H1 (cell line): Measurements from ENCODE around the gene MAGED2. TPM values are rescaled to one million over a fixed set of nuclear protein-coding genes. Genes with fewer than 3 reads are reported as not detected.

Experiments
- CTCF ChIA-PET: fragments of 300-600 bp; sonication (Branson Sonifier 250); formaldehyde crosslinking; loops from one replicate; lab custom pipeline; 2021; ENCODE audit not compliant: partially characterized antibody; lab: Charles Lee
- POLR2A ChIA-PET: fragments of 300-600 bp; sonication (Branson Sonifier 250); formaldehyde crosslinking; loops from one replicate; lab custom pipeline; 2021; ENCODE audit warnings: inconsistent platforms; ENCODE audit not compliant: partially characterized antibody; lab: Charles Lee
- DNase-seq, 2 experiments: peaks; one replicate each; pipeline versions ENCODE4 v3.0.0 to v3.0.0-alpha.2; 2010 to 2022; ENCODE audit warnings: low spot score in 2 of 2, low read depth in 1 of 2, mixed read lengths in 1 of 2
- FAIRE-seq: peaks from 2 replicates; lab custom pipeline; 2011; peaks lifted over from hg19 to GRCh38; lab: Jason Lieb, UNC
- H2AFZ ChIP-seq: 2 replicates; pipeline ENCODE4 v1.8.1; 2012; ENCODE audit warnings: low read length, inconsistent platforms
- H2AK5ac ChIP-seq: 2 replicates; pipeline ENCODE4 v1.6.1; 2013; ENCODE audit warnings: low read depth, low read length
- H2BK120ac ChIP-seq: replicated peaks from 2 replicates; pipeline ENCODE3; 2013; ENCODE audit warnings: low read depth, low read length, inconsistent platforms
- H2BK12ac ChIP-seq: 2 replicates; pipeline ENCODE4 v1.6.1; 2013; ENCODE audit warnings: low read depth, low read length
- H2BK15ac ChIP-seq: 2 replicates; pipeline ENCODE4 v1.6.1; 2013; ENCODE audit warnings: low read length
- H2BK20ac ChIP-seq: 2 replicates; pipeline ENCODE4 v1.6.1; 2013; ENCODE audit warnings: low read length
- H2BK5ac ChIP-seq: 2 replicates; pipeline ENCODE4 v1.6.1; 2013; ENCODE audit warnings: low read depth, low read length
- H3K14ac ChIP-seq: 2 replicates; pipeline ENCODE4 v1.6.1; 2013; ENCODE audit warnings: inconsistent platforms; ENCODE audit not compliant: insufficient read length
- H3K18ac ChIP-seq: 2 replicates; pipeline ENCODE4 v1.6.1; 2013; ENCODE audit warnings: low read length; ENCODE audit errors: extremely low read depth
- H3K23ac ChIP-seq: 2 replicates; pipeline ENCODE4 v1.6.1; 2013; ENCODE audit warnings: inconsistent platforms; ENCODE audit not compliant: insufficient read length
- H3K23me2 ChIP-seq: 2 replicates; pipeline ENCODE4 v1.6.1; 2013; ENCODE audit warnings: low read depth, low read length
- H3K27ac ChIP-seq: 2 replicates; pipeline ENCODE4 v1.6.1; 2011; ENCODE audit warnings: low read depth, low read length, inconsistent platforms
- H3K27me3 ChIP-seq, 4 experiments: replicated peaks in 1 of 4; 1 replicate in 1 of 4; 2 replicates in 3 of 4; pipeline versions ENCODE4 v1.6.1 to v1.8.1; 2011 to 2013; ENCODE audit warnings: low read length in 3 of 4, mild to moderate bottlenecking in 3 of 4, inconsistent platforms in 2 of 4, mixed read lengths in 2 of 4, moderate library complexity in 1 of 4; ENCODE audit not compliant: control insufficient read depth in 3 of 4, insufficient read depth in 3 of 4; ENCODE audit errors: extremely low read depth in 1 of 4
- H3K36me3 ChIP-seq, 4 experiments: 2 replicates each; pipeline versions ENCODE4 v1.6.1 to v1.8.1; 2011 to 2013; ENCODE audit warnings: mild to moderate bottlenecking in 4 of 4, low read length in 3 of 4, moderate library complexity in 2 of 4, control low read depth in 1 of 4, inconsistent platforms in 1 of 4; ENCODE audit not compliant: insufficient read depth in 4 of 4, control insufficient read depth in 2 of 4
- H3K4ac ChIP-seq: replicated peaks from 2 replicates; pipeline ENCODE3; 2013; ENCODE audit warnings: low read length, low read depth, mixed read lengths, inconsistent platforms; ENCODE audit not compliant: insufficient read length
- H3K4me1 ChIP-seq, 4 experiments: replicated peaks in 1 of 4; 1 replicate in 1 of 4; 2 replicates in 3 of 4; pipeline versions ENCODE4 v1.6.1 to v1.8.1; 2011 to 2013; ENCODE audit warnings: low read length in 3 of 4, inconsistent platforms in 2 of 4, mixed read lengths in 1 of 4; ENCODE audit not compliant: insufficient read depth in 4 of 4, control insufficient read depth in 3 of 4
- H3K4me2 ChIP-seq, 2 experiments: 2 replicates each; pipeline versions ENCODE4 v1.6.1 to v1.8.1; 2011 to 2013; ENCODE audit warnings: low read depth in 2 of 2, low read length in 2 of 2, control low read depth in 1 of 2, inconsistent platforms in 1 of 2, mild to moderate bottlenecking in 1 of 2; ENCODE audit not compliant: insufficient read depth in 1 of 2
- H3K4me3 ChIP-seq, 4 experiments: fragments of 200-600, 300-600 bp in 1 of 4; sonication (generic), shearing (Covaris generic), sonication (Bioruptor Twin) in 1 of 4; 2 replicates each; pipeline versions ENCODE4 v1.5.1 to v1.8.1; 2011 to 2016; ENCODE audit warnings: low read length in 4 of 4, low read depth in 3 of 4, control low read depth in 2 of 4, inconsistent platforms in 2 of 4, mild to moderate bottlenecking in 2 of 4, mixed read lengths in 1 of 4, moderate library complexity in 1 of 4; ENCODE audit not compliant: insufficient read depth in 2 of 4; ENCODE audit errors: extremely low read depth in 1 of 4
- H3K56ac ChIP-seq: replicated peaks from 2 replicates; pipeline ENCODE3; 2013; ENCODE audit warnings: low read depth, mild to moderate bottlenecking, mixed read lengths, low read length, inconsistent platforms; ENCODE audit not compliant: insufficient read length
- H3K79me1 ChIP-seq: 2 replicates; pipeline ENCODE4 v1.6.1; 2013; ENCODE audit warnings: low read depth, low read length, control low read depth
- H3K79me2 ChIP-seq, 2 experiments: 2 replicates each; pipeline versions ENCODE4 v1.6.1 to v1.8.1; 2012 to 2013; ENCODE audit warnings: low read length in 2 of 2, mild to moderate bottlenecking in 2 of 2, inconsistent platforms in 1 of 2; ENCODE audit not compliant: insufficient read depth in 2 of 2, control insufficient read depth in 1 of 2
- H3K9ac ChIP-seq, 4 experiments: replicated peaks in 1 of 4; 1 replicate in 1 of 4; 2 replicates in 3 of 4; pipeline versions ENCODE4 v1.6.1 to v1.8.1; 2011 to 2013; ENCODE audit warnings: low read depth in 3 of 4, low read length in 3 of 4, control low read depth in 2 of 4, mild to moderate bottlenecking in 2 of 4, moderate library complexity in 2 of 4, inconsistent platforms in 1 of 4; ENCODE audit errors: extremely low read depth in 1 of 4
- H3K9me3 ChIP-seq, 2 experiments: 2 replicates each; pipeline versions ENCODE4 v1.6.1 to v1.8.1; 2012 to 2013; ENCODE audit warnings: mild to moderate bottlenecking in 2 of 2, moderate library complexity in 2 of 2, control low read depth in 1 of 2, inconsistent platforms in 1 of 2, low read depth in 1 of 2, low read length in 1 of 2, mixed read lengths in 1 of 2; ENCODE audit not compliant: insufficient read depth in 2 of 2
- H4K20me1 ChIP-seq, 2 experiments: replicated peaks in 1 of 2; 2 replicates each; pipeline versions ENCODE3 to v1.8.1; 2011 to 2013; ENCODE audit warnings: inconsistent platforms in 2 of 2, low read length in 2 of 2, mild to moderate bottlenecking in 1 of 2; ENCODE audit not compliant: insufficient read depth in 2 of 2, control insufficient read depth in 1 of 2
- H4K5ac ChIP-seq: 2 replicates; pipeline ENCODE4 v1.6.1; 2013; ENCODE audit warnings: low read length, low read depth, mixed read lengths, inconsistent platforms; ENCODE audit not compliant: insufficient read length
- H4K8ac ChIP-seq: 2 replicates; pipeline ENCODE4 v1.8.0; 2013; ENCODE audit warnings: mild to moderate bottlenecking, moderate library complexity, low read length, inconsistent platforms; ENCODE audit not compliant: insufficient read depth; ENCODE audit errors: extremely low read depth
- H4K91ac ChIP-seq: replicated peaks from 2 replicates; pipeline ENCODE3; 2013; ENCODE audit warnings: low read length, mixed read lengths, inconsistent platforms; ENCODE audit not compliant: insufficient read length
- CBX5 ChIP-seq: fragments of 300-800, 300-1000 bp; sonication (generic); IDR thresholded peaks from 2 replicates; pipeline ENCODE4 v1.7.1; 2016; ENCODE audit warnings: antibody characterized with exemption, low read length, low read depth
- KDM4A ChIP-seq: IDR thresholded peaks from one replicate; pipeline ENCODE4 v1.7.1; 2012; ENCODE audit warnings: low read depth, mild to moderate bottlenecking, moderate library complexity, low read length, inconsistent platforms; ENCODE audit not compliant: severe bottlenecking
- NANOG ChIP-seq: IDR thresholded peaks from 2 replicates; pipeline ENCODE4 v1.6.1; 2011; ENCODE audit warnings: low read length, low read depth, mild to moderate bottlenecking, inconsistent platforms; ENCODE audit not compliant: insufficient read depth, poor library complexity, severe bottlenecking
- TAF1 ChIP-seq: IDR thresholded peaks from 2 replicates; pipeline ENCODE4 v1.6.1; 2011; ENCODE audit warnings: mild to moderate bottlenecking, low read depth, low read length
- TBP ChIP-seq: IDR thresholded peaks from 2 replicates; pipeline ENCODE4 v1.6.1; 2011; ENCODE audit warnings: low read depth, low read length, improper control_type of control experiment
- TEAD4 ChIP-seq: IDR thresholded peaks from 2 replicates; pipeline ENCODE4 v1.6.1; 2012; ENCODE audit warnings: low read depth, low read length, inconsistent platforms, mixed read lengths
- WGBS, 2 experiments: shearing (Covaris generic) in 1 of 2; methylation state at CpG; one replicate each; pipeline versions ENCODE4 v1.1.6 to v1.1.7; 2013 to 2015; ENCODE audit warnings: low lambda C conversion rate in 2 of 2, mixed read lengths in 2 of 2, inconsistent platforms in 1 of 2, low coverage in 1 of 2, missing lambda C conversion rate in 1 of 2; ENCODE audit not compliant: insufficient replicate concordance in 2 of 2, insufficient coverage in 1 of 2, insufficient read length in 1 of 2; ENCODE audit errors: extremely low coverage in 1 of 2, missing lambda C conversion rate in 1 of 2; 5-methylcytosine and 5-hydroxymethylcytosine counted together
- long read RNA-seq, 2 experiments: library from RNA in 1 of 2; library from capped mRNA in 1 of 2; stranded (forward); transcript quantifications; one replicate each; pipeline ENCODE4 v2.0.0, GENCODE V29; 2021; ENCODE audit warnings: inconsistent platforms in 1 of 2
- polyA minus RNA-seq, 3 experiments: library from RNA; depleted of rRNA, polyadenylated mRNA; stranded (reverse); fragments of >200 nt; gene quantifications; 1 replicate in 2 of 3; 2 replicates in 1 of 3; pipeline ENCODE4 v1.2.3, GENCODE V29; 2011
- polyA plus RNA-seq, 7 experiments: library from polyadenylated mRNA; depleted of rRNA in 3 of 7; stranded (reverse) in 5 of 7; unstranded in 2 of 7; fragments of >200 nt in 5 of 7; fragments of 200-250 nt in 2 of 7; gene quantifications; 1 replicate in 5 of 7; 2 replicates in 1 of 7; 4 replicates in 1 of 7; pipeline versions ENCODE4 v1.2.1 to v1.2.3, GENCODE V29; 2011 to 2013; ENCODE audit warnings: missing spikeins in 2 of 7, mixed read lengths in 2 of 7
- total RNA-seq: library from RNA; stranded (reverse); fragmentation: NEBNext Ultra II Directional; extraction: Animal tissue kit (Norgen Biotek cat#: 25700); gene quantifications from 2 replicates; pipeline ENCODE4 v1.2.1, GENCODE V29; 2021

Gene MAGED2, protein sequence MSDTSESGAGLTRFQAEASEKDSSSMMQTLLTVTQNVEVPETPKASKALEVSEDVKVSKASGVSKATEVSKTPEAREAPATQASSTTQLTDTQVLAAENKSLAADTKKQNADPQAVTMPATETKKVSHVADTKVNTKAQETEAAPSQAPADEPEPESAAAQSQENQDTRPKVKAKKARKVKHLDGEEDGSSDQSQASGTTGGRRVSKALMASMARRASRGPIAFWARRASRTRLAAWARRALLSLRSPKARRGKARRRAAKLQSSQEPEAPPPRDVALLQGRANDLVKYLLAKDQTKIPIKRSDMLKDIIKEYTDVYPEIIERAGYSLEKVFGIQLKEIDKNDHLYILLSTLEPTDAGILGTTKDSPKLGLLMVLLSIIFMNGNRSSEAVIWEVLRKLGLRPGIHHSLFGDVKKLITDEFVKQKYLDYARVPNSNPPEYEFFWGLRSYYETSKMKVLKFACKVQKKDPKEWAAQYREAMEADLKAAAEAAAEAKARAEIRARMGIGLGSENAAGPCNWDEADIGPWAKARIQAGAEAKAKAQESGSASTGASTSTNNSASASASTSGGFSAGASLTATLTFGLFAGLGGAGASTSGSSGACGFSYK
- total RNA-seq = 120 and 125 TPM in 2 replicates
- polyA plus RNA-seq (2011; rRNA removed) = 83.3 and 97.4 TPM in 2 replicates
- 117 TPM for polyA plus RNA-seq (2011; cell fraction: cytosol; rRNA removed)
- 140 TPM for polyA plus RNA-seq (2011; cell fraction: nucleus; rRNA removed)
- 119 to 129 TPM (median 124 TPM) in 4 replicates for polyA plus RNA-seq (2012, experiment 1 of 2)
- polyA plus RNA-seq (2012, experiment 2 of 2) = 105 TPM
- 102 TPM for polyA plus RNA-seq (2013, experiment 1 of 2)
- 102 TPM for polyA plus RNA-seq (2013, experiment 2 of 2)
- polyA minus RNA-seq (2011; rRNA and poly(A)+ RNA removed) = 57.4 and 74.9 TPM in 2 replicates
- polyA minus RNA-seq (2011; cell fraction: cytosol; rRNA and poly(A)+ RNA removed) = 35.9 TPM
- 34.2 TPM for polyA minus RNA-seq (2011; cell fraction: nucleus; rRNA and poly(A)+ RNA removed)
- long read RNA-seq, experiment 1, partial matches to known transcripts = 39 of 50 reads
- long read RNA-seq, experiment 1, other reads (novel, unspliced or antisense) = 3 of 50 reads
- long read RNA-seq, experiment 2, transcript MAGED2-204 (13 exons, 2,048 nt) = major isoform, 72 of 165 reads
- long read RNA-seq, experiment 2, transcript MAGED2-206 (13 exons, 2,189 nt) = minor isoform, 38 of 165 reads
- long read RNA-seq, experiment 2, transcript MAGED2-201 (12 exons, 1,958 nt) = minor isoform, 13 of 165 reads
- long read RNA-seq, experiment 2, partial matches to known transcripts = 15 of 165 reads
- long read RNA-seq, experiment 2, other reads (novel, unspliced or antisense) = 23 of 165 reads

DNA sequence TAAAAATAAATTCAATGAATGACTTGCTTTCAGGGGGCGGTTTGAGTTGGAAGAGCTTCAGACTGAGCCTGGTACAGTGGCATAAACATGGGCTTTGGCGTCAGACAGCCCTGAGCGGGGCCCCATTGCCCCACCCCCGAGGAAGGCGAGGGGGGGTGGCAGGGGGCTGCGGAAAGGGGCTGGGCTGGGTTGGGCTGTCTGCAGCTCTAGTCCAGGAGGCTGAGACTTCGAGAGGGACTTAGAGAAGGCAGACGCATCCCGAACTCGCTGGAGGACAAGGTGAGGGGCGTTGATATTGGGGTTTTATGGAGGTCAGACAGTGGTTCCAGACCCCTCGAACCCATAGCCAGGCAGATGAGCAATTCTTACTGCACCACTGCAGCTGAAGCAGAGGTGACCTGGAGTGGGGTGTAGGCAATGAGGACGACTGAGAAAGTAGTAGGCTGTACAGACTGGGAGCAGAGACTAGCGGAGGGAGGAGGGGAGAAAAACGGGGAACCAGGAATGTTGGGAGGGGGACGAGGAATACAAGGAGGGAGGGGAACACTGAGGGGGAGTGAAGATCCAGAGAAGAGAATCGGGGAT lies at the start of gene MAGED2:
MAGED2 (plus strand) TSS at position 222 of the 585 bp plus-strand sequence. CDS start 1,587 bp downstream, outside the sequence.
- ChIA-PET POLR2A (interaction anchor here (0.7 to 2.3 kb wide), 4 partner anchors 10 to 278 kb away, joined by 3 to 11 read pairs (median 6); partner anchors contain the start of gene GNL3L), CTCF (no interaction called here)
- H3K4me3 ChIP-seq = peak within 1 kb of the TSS; percentile 53 to 95 (median 75)
- H3K27ac ChIP-seq = peak within 1 kb of the TSS; percentile 81
- H3K56ac ChIP-seq = no peak within 1 kb of the TSS
- peak within 1 kb of the TSS; percentile 81 for H2AFZ ChIP-seq
- peak within 1 kb of the TSS; percentile 82 to 96 for H3K4me2 ChIP-seq
- no peak within 1 kb of the TSS for H3K23ac ChIP-seq
- peak within 1 kb of the TSS; percentile 92 for H2BK5ac ChIP-seq
- H2BK12ac ChIP-seq = peak within 1 kb of the TSS; percentile 71; the same call in 1 of the 2 replicates
- H4K5ac ChIP-seq = peak within 1 kb of the TSS; percentile 92
- no peaks in the 10 kb centered on the region for H3K27me3 ChIP-seq
- H4K8ac ChIP-seq = peak within 1 kb of the TSS; percentile 75
- DNase-seq = no peak
- peaks cover 11 to 29% (median 17%) of the 10 kb centered on the region in 4 experiments for H3K36me3 ChIP-seq
- peaks cover 2% of the 10 kb centered on the region; the same call in 1 of the 2 replicates for H3K23me2 ChIP-seq
- H3K79me1 ChIP-seq = no peaks in the 10 kb centered on the region
- peak within 1 kb of the TSS; percentile 66 for H3K14ac ChIP-seq
- no peak within 1 kb of the TSS for H2BK20ac ChIP-seq
- no peak within 1 kb of the TSS for H3K4ac ChIP-seq
- H3K4me1 ChIP-seq = peaks cover 0 to 10% (median 1%) of the 10 kb centered on the region in 4 experiments; a peak in 5 of 7 replicates
- H3K9ac ChIP-seq = peak within 1 kb of the TSS in 3 of 4 experiments; percentile 70 to 92 (median 82); a peak in 6 of 7 replicates
- peak within 1 kb of the TSS; percentile 87 for H2BK120ac ChIP-seq
- WGBS, 2 experiments = 4% methylated on average over 4 of the region's 17 CpGs; no CpG with 5 or more reads in 1 of the 2 experiments
- FAIRE-seq = no peak
- H4K20me1 ChIP-seq = peaks cover 0 to 5% of the 10 kb centered on the region in 2 experiments
- H4K91ac ChIP-seq = peak within 1 kb of the TSS; percentile 75
- peaks cover 0 to 12% of the 10 kb centered on the region in 2 experiments; a peak in 2 of 4 replicates for H3K79me2 ChIP-seq
- no peak within 1 kb of the TSS for H2BK15ac ChIP-seq
- H2AK5ac ChIP-seq = no peak within 1 kb of the TSS
- peak within 1 kb of the TSS; percentile 71 for H3K18ac ChIP-seq
- no peaks in the 10 kb centered on the region for H3K9me3 ChIP-seq
- TF ChIP-seq CBX5 = no peak
- peak; percentile 21 for TF ChIP-seq KDM4A
- TF ChIP-seq TBP = no peak
- peak; percentile 21; the same call in 1 of the 2 replicates for TF ChIP-seq TAF1
- TF ChIP-seq NANOG = no peak
- 0 out of 2 replicates have a peak, but pooled peaks have one; percentile 36 for TF ChIP-seq TEAD4
